K562 (cell line): ENCODE data around the gene DYNC1I2. TPM values are rescaled to one million over a fixed set of nuclear protein-coding genes. Genes with fewer than 3 reads are reported as not detected.
A peak's percentile ranks its signal among the peaks of the same experiment; 100 is the strongest.

Experiments
- ATAC-seq: fragments of 200-7000 bp; cut with Tn5 transposase; 3 replicates; pipeline ENCODE4 v1.9.1; 2020; ENCODE audit warnings: moderate library complexity
- BruUV-seq: library from RNA; stranded (reverse); fragments of 400-500 nt; replicated peaks from 2 replicates; lab custom pipeline; 2021; lab: Mats Ljungman, UMichigan
- CTCF ChIA-PET: fragments of 300-600 bp; formaldehyde crosslinking; extraction: SDS; loops from one replicate; lab custom pipeline; 2021; ENCODE audit warnings: low intra/inter-chr PET ratio; lab: Yijun Ruan, JAX
- POLR2A ChIA-PET: fragments of 300-600, 350-650 bp; sonication (Branson Sonifier 250); formaldehyde crosslinking; extraction: SDS; loops from one replicate; lab custom pipeline; 2021; ENCODE audit warnings: antibody characterized with exemption, inconsistent platforms; lab: Yijun Ruan, JAX
- DNase-seq, 4 experiments: peaks; one replicate each; pipeline versions ENCODE4 v3.0.0 to v3.0.0-alpha.2; 2011 to 2018; ENCODE audit warnings: low spot score in 3 of 4, mixed read lengths in 3 of 4; ENCODE audit errors: extremely low read depth in 1 of 4
- FAIRE-seq: peaks from 2 replicates; lab custom pipeline; 2011; peaks lifted over from hg19 to GRCh38; lab: Jason Lieb, UNC
- H2AFZ ChIP-seq: 2 replicates; pipeline ENCODE4 v1.6.0; 2011; ENCODE audit warnings: low read depth, low read length, control low read depth, inconsistent platforms
- H3K27ac ChIP-seq: fragments of 200-600 bp; 3 replicates; pipeline ENCODE4 v1.8.0; 2011; ENCODE audit warnings: low read depth, mild to moderate bottlenecking, control low read depth, inconsistent platforms, low read length, moderate library complexity, mixed read lengths; ENCODE audit errors: extremely low read depth
- H3K27me3 ChIP-seq, 2 experiments: fragments of 300-600 bp in 1 of 2; 2 replicates in 1 of 2; 3 replicates in 1 of 2; pipeline versions ENCODE4 v1.6.0 to v1.8.0; 2011; ENCODE audit warnings: inconsistent platforms in 2 of 2, low read length in 2 of 2, mild to moderate bottlenecking in 1 of 2, mixed read lengths in 1 of 2, moderate library complexity in 1 of 2; ENCODE audit not compliant: control insufficient read depth in 2 of 2, insufficient read depth in 2 of 2
- H3K36me3 ChIP-seq: fragments of 300-600 bp; 3 replicates; pipeline ENCODE4 v1.8.0; 2011; ENCODE audit warnings: mild to moderate bottlenecking, low read length, inconsistent platforms; ENCODE audit not compliant: control insufficient read depth, insufficient read depth
- H3K4me1 ChIP-seq, 2 experiments: fragments of 200-600 bp in 1 of 2; replicated peaks in 1 of 2; 2 replicates in 1 of 2; 3 replicates in 1 of 2; pipeline versions ENCODE4 v1.5.1 to v1.8.0; 2011; ENCODE audit warnings: inconsistent platforms in 2 of 2, low read length in 2 of 2, mild to moderate bottlenecking in 1 of 2, mixed read lengths in 1 of 2, moderate library complexity in 1 of 2; ENCODE audit not compliant: control insufficient read depth in 2 of 2, insufficient read depth in 2 of 2
- H3K4me2 ChIP-seq: 2 replicates; pipeline ENCODE4 v1.6.1; 2011; ENCODE audit warnings: low read length, control low read depth, inconsistent platforms, mixed read lengths; ENCODE audit not compliant: insufficient read depth
- H3K4me3 ChIP-seq: fragments of 200-600 bp; sonication (generic), shearing (Covaris generic); 2 replicates; pipeline ENCODE4 v1.5.1; 2016; ENCODE audit warnings: control low read depth, inconsistent platforms
- H3K79me2 ChIP-seq: fragments of 200-600 bp; 3 replicates; pipeline ENCODE4 v1.8.0; 2011; ENCODE audit warnings: low read length, inconsistent platforms; ENCODE audit not compliant: control insufficient read depth, insufficient read depth
- H3K9ac ChIP-seq, 2 experiments: 2 replicates each; pipeline versions ENCODE4 v1.6.0 to v1.6.1; 2011; ENCODE audit warnings: low read depth in 2 of 2, low read length in 2 of 2, control low read depth in 1 of 2, inconsistent platforms in 1 of 2, mild to moderate bottlenecking in 1 of 2, mixed read lengths in 1 of 2; ENCODE audit not compliant: insufficient read depth in 1 of 2
- H3K9me1 ChIP-seq: one replicate; pipeline ENCODE4 v1.6.0; 2011; ENCODE audit warnings: inconsistent platforms, mild to moderate bottlenecking, low read length, moderate library complexity; ENCODE audit not compliant: control insufficient read depth, insufficient read depth
- H3K9me3 ChIP-seq: replicated peaks from 2 replicates; pipeline ENCODE4 v1.5.1; 2011; ENCODE audit warnings: low read depth, low read length, inconsistent platforms; ENCODE audit not compliant: control insufficient read depth, insufficient read depth
- H4K20me1 ChIP-seq: replicated peaks from 2 replicates; pipeline ENCODE4 v1.6.1; 2011; ENCODE audit warnings: low read length, inconsistent platforms, mixed read lengths; ENCODE audit not compliant: control insufficient read depth, insufficient read depth
- CBX2 ChIP-seq: fragments of 200-600 bp; sonication (generic); IDR thresholded peaks from one replicate; pipeline ENCODE4 v1.6.1; 2012; ENCODE audit warnings: mild to moderate bottlenecking, low read length, inconsistent platforms; ENCODE audit not compliant: insufficient read depth, poor library complexity, severe bottlenecking
- ETV1 ChIP-seq: fragments of 450-650 bp; conservative IDR thresholded peaks from 2 replicates; pipeline ENCODE4 v1.6.1; 2016; ENCODE audit warnings: missing genetic modification characterization, control low read depth, low read depth, missing compliant biosample characterization
- ETV5 ChIP-seq: sonication (generic); formaldehyde crosslinking; IDR thresholded peaks from 2 replicates; pipeline ENCODE4 v1.4.0; 2020; ENCODE audit warnings: low read depth, mild to moderate bottlenecking, missing genetic modification reagents
- FOSL1 ChIP-seq: fragments of 200-800 bp; sonication (Bioruptor generic); conservative IDR thresholded peaks from 2 replicates; pipeline ENCODE4 v1.6.1; 2016; ENCODE audit warnings: missing genetic modification characterization, missing compliant biosample characterization
- GTF2E2 ChIP-seq: fragments of 200-800 bp; sonication (Bioruptor generic); IDR thresholded peaks from 2 replicates; pipeline ENCODE4 v1.6.1; 2016; ENCODE audit warnings: missing genetic modification characterization, missing compliant biosample characterization
- KLF16 ChIP-seq: IDR thresholded peaks from 2 replicates; pipeline ENCODE4 v1.6.1; 2016; ENCODE audit warnings: antibody characterized with exemption
- NFRKB ChIP-seq: fragments of 450-650 bp; IDR thresholded peaks from 2 replicates; pipeline ENCODE4 v1.6.1; 2016; ENCODE audit warnings: low read depth
- RBM34 ChIP-seq: fragments of 200-400 bp; formaldehyde crosslinking; IDR thresholded peaks from 2 replicates; pipeline ENCODE4 v1.6.1; 2018; ENCODE audit warnings: low read length, borderline replicate concordance; ENCODE audit not compliant: insufficient read depth
- RUNX1 ChIP-seq: sonication (generic); IDR thresholded peaks from 2 replicates; pipeline ENCODE4 v1.6.1; 2016; ENCODE audit warnings: antibody characterized with exemption, low read depth
- SIN3A ChIP-seq, 2 experiments: fragments of 150-350 bp in 1 of 2; IDR thresholded peaks; 2 replicates each; pipeline ENCODE4 v1.6.1; 2011 to 2016; ENCODE audit warnings: borderline replicate concordance in 2 of 2, low read depth in 2 of 2, low read length in 2 of 2, mild to moderate bottlenecking in 2 of 2, moderate library complexity in 2 of 2; ENCODE audit not compliant: control insufficient read depth in 1 of 2
- SMARCE1 ChIP-seq: fragments of 450-650 bp; IDR thresholded peaks from 2 replicates; pipeline ENCODE4 v1.7.1; 2016; ENCODE audit warnings: mild to moderate bottlenecking
- YY1 ChIP-seq, 3 experiments: IDR thresholded peaks; 2 replicates each; pipeline ENCODE4 v1.6.1; 2011; ENCODE audit warnings: low read length in 2 of 3, mild to moderate bottlenecking in 2 of 3, moderate library complexity in 2 of 3, borderline replicate concordance in 1 of 3, control low read depth in 1 of 3, low read depth in 1 of 3; ENCODE audit not compliant: insufficient read depth in 3 of 3, insufficient replicate concordance in 2 of 3, control insufficient read depth in 1 of 3, insufficient read length in 1 of 3; ENCODE audit errors: extremely low read depth in 1 of 3
- ZNF197 ChIP-seq: fragments of 200-800 bp; sonication (Bioruptor generic); IDR thresholded peaks from 2 replicates; pipeline ENCODE4 v1.6.1; 2016; ENCODE audit warnings: low read depth, missing genetic modification characterization, missing compliant biosample characterization
- WGBS: fragments of 100-300 bp; shearing (Covaris generic); methylation state at CpG from one replicate; pipeline ENCODE4 v1.1.6; 2016; ENCODE audit warnings: low coverage, mixed read lengths; ENCODE audit not compliant: insufficient coverage; ENCODE audit errors: missing lambda C conversion rate; 5-methylcytosine and 5-hydroxymethylcytosine counted together
- in situ Hi-C: fragments of 300-500 bp; cut with MboI; formaldehyde crosslinking; loops from 4 replicates; pipeline ENCODE4 v1.15.0; 2018; ENCODE audit warnings: inconsistent platforms, mixed read lengths
- intact Hi-C: fragments of 100-400 bp; cut with micrococcal nuclease; formaldehyde crosslinking; loops from 2 replicates; pipeline ENCODE4 v1.14.2; 2022
- polyA plus RNA-seq, 8 experiments: library from polyadenylated mRNA; depleted of rRNA in 4 of 8; stranded (reverse) in 5 of 8; unstranded in 3 of 8; fragments of >200 nt; fragmentation: Nextera tagmentation in 2 of 8; fragmentation: Illumina TruSeq in 1 of 8; extraction: Ambion mirVana in 2 of 8; extraction: Trizol in 1 of 8; gene quantifications; 2 replicates each; pipeline versions ENCODE4 v1.2.1 to v1.2.3, GENCODE V29; 2011 to 2014; ENCODE audit warnings: inconsistent platforms in 1 of 8, missing spikeins in 1 of 8
- total RNA-seq, 7 experiments: library from RNA; depleted of rRNA in 6 of 7; stranded (reverse); fragments of >200 nt in 6 of 7; fragmentation: Illumina TruSeq in 2 of 7; extraction: Trizol in 2 of 7; gene quantifications; 2 replicates each; pipeline versions ENCODE4 v1.2.1 to v1.2.3, GENCODE V29; 2011 to 2021; ENCODE audit warnings: low replicate concordance in 1 of 7
- TF ChIP-seq, protein P1 (sequence below): fragments of 450-650 bp; IDR thresholded peaks from 2 replicates; pipeline ENCODE4 v1.6.1; 2016; ENCODE audit warnings: mild to moderate bottlenecking
- TF ChIP-seq, protein P2 (sequence below): fragments of 450-650 bp; IDR thresholded peaks from 2 replicates; pipeline ENCODE4 v1.6.1; 2018; ENCODE audit not compliant: partially characterized antibody

DYNC1I2 gene
- total and polyA plus RNA-seq, 9 of the 15 experiments (the other 6 are each of a cell fraction or from before 2014, with no cell fraction given) = 59.1 to 204 (median 100) TPM

DNA sequence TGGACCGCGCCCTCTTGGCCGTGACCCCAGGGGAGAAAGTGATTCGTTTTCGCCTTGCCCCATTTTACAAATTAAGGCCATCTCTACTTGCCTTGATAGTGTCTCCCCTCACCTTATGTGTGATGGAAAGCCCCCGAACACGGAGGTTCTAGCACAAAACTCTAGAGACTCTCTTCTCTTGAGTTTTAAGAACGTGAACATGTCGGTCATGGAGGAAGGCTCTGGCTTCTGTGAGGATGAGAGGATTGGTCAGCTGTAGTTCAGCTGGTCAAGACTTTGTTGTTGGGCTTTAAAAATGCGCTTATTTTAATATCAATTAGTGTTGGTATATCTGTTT, 828 bp downstream of the DYNC1I2 start:
- no peaks in the 10 kb centered on the region for H3K27me3 ChIP-seq
- H3K27ac ChIP-seq = peak overlapping the region; percentile 88
- peak in 2 of 4 experiments; percentile 29 to 43 for DNase-seq
- no peaks in the 10 kb centered on the region for H4K20me1 ChIP-seq
- H2AFZ ChIP-seq = peak overlapping the region; percentile 94
- CTCF ChIA-PET = no interaction called here
- in situ Hi-C loops (no loop called here), intact Hi-C loops (loop anchor here (5.0 kb wide), 1 partner anchor 91 kb away; no protein-coding TSS in a partner anchor)
- H3K9ac ChIP-seq = peak overlapping the region; percentile 86 to 93
- under 1% methylated on average over 10 of the region's 10 CpGs for WGBS
- peaks cover 47% of the 10 kb centered on the region for H3K79me2 ChIP-seq
- H3K36me3 ChIP-seq = peaks cover 29% of the 10 kb centered on the region; the same call in 2 of the 3 replicates
- no peaks in the 10 kb centered on the region for H3K9me1 ChIP-seq
- peak; percentile 69 for FAIRE-seq
- BruUV-seq = no TSS peak
- H3K4me3 ChIP-seq = peak overlapping the region; percentile 77
- peak overlapping the region; percentile 95 for H3K4me2 ChIP-seq
- H3K9me3 ChIP-seq = no peaks in the 10 kb centered on the region
- ATAC-seq = peak; percentile 22
- POLR2A ChIA-PET = interaction anchor here (0.8 to 3.4 kb wide), 7 partner anchors 10 to 638 kb away, joined by 3 to 43 read pairs (median 4); partner anchors contain the start of gene DLX1
- peaks cover 0 to 7% of the 10 kb centered on the region in 2 experiments; a peak in 2 of 5 replicates for H3K4me1 ChIP-seq
- TF ChIP-seq ZNF197 (0 out of 2 replicates have a peak, but pooled peaks have one; percentile 5), ETV1 (0 out of 2 replicates have a peak, but pooled peaks have one; percentile 29), RUNX1 (0 out of 2 replicates have a peak, but pooled peaks have one; percentile 5), RBM34 (no peak), YY1 (IDR thresholded peaks at IDR 0.05; ENCODE audit: borderline replicate concordance in 1 of 3, control insufficient read depth in 1 of 3, extremely low read depth in 1 of 3, insufficient read depth in 3 of 3, insufficient read length in 1 of 3, insufficient replicate concordance in 2 of 3, low read depth in 1 of 3, low read length in 2 of 3) (peak in 1 of 3 experiments; percentile 4), KLF16 (0 out of 2 replicates have a peak, but pooled peaks have one; percentile 1), SMARCE1 (peak; percentile 14; the same call in 1 of the 2 replicates), SIN3A (IDR thresholded peaks at IDR 0.05; ENCODE audit: borderline replicate concordance in 2 of 2, control insufficient read depth in 1 of 2, low read depth in 2 of 2, low read length in 2 of 2) (peak in 1 of 2 experiments; percentile 74; a peak in 2 of 4 replicates), CBX2 (no peak), GTF2E2 (tag) (0 out of 2 replicates have a peak, but pooled peaks have one; percentile 59), ETV5 (CRISPR knock-in tag) (0 out of 2 replicates have a peak, but pooled peaks have one; percentile 7), FOSL1 (peak; percentile 69), NFRKB (0 out of 2 replicates have a peak, but pooled peaks have one; percentile 2)
- TF ChIP-seq, protein P1, sequence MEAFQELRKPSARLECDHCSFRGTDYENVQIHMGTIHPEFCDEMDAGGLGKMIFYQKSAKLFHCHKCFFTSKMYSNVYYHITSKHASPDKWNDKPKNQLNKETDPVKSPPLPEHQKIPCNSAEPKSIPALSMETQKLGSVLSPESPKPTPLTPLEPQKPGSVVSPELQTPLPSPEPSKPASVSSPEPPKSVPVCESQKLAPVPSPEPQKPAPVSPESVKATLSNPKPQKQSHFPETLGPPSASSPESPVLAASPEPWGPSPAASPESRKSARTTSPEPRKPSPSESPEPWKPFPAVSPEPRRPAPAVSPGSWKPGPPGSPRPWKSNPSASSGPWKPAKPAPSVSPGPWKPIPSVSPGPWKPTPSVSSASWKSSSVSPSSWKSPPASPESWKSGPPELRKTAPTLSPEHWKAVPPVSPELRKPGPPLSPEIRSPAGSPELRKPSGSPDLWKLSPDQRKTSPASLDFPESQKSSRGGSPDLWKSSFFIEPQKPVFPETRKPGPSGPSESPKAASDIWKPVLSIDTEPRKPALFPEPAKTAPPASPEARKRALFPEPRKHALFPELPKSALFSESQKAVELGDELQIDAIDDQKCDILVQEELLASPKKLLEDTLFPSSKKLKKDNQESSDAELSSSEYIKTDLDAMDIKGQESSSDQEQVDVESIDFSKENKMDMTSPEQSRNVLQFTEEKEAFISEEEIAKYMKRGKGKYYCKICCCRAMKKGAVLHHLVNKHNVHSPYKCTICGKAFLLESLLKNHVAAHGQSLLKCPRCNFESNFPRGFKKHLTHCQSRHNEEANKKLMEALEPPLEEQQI = no peak
- TF ChIP-seq, protein P2, sequence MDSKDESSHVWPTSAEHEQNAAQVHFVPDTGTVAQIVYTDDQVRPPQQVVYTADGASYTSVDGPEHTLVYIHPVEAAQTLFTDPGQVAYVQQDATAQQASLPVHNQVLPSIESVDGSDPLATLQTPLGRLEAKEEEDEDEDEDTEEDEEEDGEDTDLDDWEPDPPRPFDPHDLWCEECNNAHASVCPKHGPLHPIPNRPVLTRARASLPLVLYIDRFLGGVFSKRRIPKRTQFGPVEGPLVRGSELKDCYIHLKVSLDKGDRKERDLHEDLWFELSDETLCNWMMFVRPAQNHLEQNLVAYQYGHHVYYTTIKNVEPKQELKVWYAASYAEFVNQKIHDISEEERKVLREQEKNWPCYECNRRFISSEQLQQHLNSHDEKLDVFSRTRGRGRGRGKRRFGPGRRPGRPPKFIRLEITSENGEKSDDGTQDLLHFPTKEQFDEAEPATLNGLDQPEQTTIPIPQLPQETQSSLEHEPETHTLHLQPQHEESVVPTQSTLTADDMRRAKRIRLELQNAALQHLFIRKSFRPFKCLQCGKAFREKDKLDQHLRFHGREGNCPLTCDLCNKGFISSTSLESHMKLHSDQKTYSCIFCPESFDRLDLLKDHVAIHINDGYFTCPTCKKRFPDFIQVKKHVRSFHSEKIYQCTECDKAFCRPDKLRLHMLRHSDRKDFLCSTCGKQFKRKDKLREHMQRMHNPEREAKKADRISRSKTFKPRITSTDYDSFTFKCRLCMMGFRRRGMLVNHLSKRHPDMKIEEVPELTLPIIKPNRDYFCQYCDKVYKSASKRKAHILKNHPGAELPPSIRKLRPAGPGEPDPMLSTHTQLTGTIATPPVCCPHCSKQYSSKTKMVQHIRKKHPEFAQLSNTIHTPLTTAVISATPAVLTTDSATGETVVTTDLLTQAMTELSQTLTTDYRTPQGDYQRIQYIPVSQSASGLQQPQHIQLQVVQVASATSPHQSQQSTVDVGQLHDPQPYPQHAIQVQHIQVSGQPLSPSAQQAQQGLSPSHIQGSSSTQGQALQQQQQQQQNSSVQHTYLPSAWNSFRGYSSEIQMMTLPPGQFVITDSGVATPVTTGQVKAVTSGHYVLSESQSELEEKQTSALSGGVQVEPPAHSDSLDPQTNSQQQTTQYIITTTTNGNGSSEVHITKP = peak; percentile 89
